HepG2 (cell line): ENCODE results near the gene PHACTR1.

Source experiments
- CBX5 ChIP-seq: sonication (generic); formaldehyde crosslinking; IDR thresholded peaks from 2 replicates; pipeline ENCODE4 v1.4.0; 2020; ENCODE audit warnings: missing genetic modification reagents, borderline replicate concordance
- NFYB ChIP-seq: sonication (generic); formaldehyde crosslinking; IDR thresholded peaks from 2 replicates; pipeline ENCODE4 v1.4.0; 2020; ENCODE audit warnings: missing genetic modification reagents
- PHF20 ChIP-seq: sonication (generic); formaldehyde crosslinking; IDR thresholded peaks from 2 replicates; pipeline ENCODE4 v1.5.0; 2020; ENCODE audit warnings: mild to moderate bottlenecking, missing genetic modification reagents
- TAF1 ChIP-seq: sonication (generic); formaldehyde crosslinking; IDR thresholded peaks from 2 replicates; pipeline ENCODE4 v1.4.0; 2020; ENCODE audit warnings: missing genetic modification reagents
- YY1 ChIP-seq: IDR thresholded peaks from 2 replicates; pipeline ENCODE4 v1.6.1; 2011; ENCODE audit warnings: low read length, low read depth, moderate library complexity, mild to moderate bottlenecking; ENCODE audit not compliant: insufficient read depth, insufficient replicate concordance
- ZFX ChIP-seq: sonication (generic); formaldehyde crosslinking; IDR thresholded peaks from 2 replicates; pipeline ENCODE4 v1.4.0; 2020; ENCODE audit warnings: mild to moderate bottlenecking, low read depth, missing genetic modification reagents, moderate library complexity
- ZNF292 ChIP-seq: sonication (generic); formaldehyde crosslinking; IDR thresholded peaks from 2 replicates; pipeline ENCODE4 v1.8.1; 2022; ENCODE audit warnings: mild to moderate bottlenecking, low read depth, missing genetic modification reagents, borderline replicate concordance
- ZNF589 ChIP-seq: sonication (generic); formaldehyde crosslinking; conservative IDR thresholded peaks from 2 replicates; pipeline ENCODE4 v1.8.0; 2022; ENCODE audit warnings: mild to moderate bottlenecking, moderate library complexity, missing genetic modification reagents
- ZNF777 ChIP-seq: sonication (generic); formaldehyde crosslinking; IDR thresholded peaks from 2 replicates; pipeline ENCODE4 v1.4.0; 2020; ENCODE audit warnings: missing genetic modification reagents
- ZNF792 ChIP-seq: IDR thresholded peaks from 2 replicates; pipeline ENCODE4 v1.6.1; 2016
- TF ChIP-seq, protein P1 (sequence below): conservative IDR thresholded peaks from 2 replicates; pipeline ENCODE4 v1.6.1; 2018; ENCODE audit warnings: missing genetic modification reagents
- TF ChIP-seq, protein P2 (sequence below): sonication (generic); formaldehyde crosslinking; IDR thresholded peaks from 2 replicates; pipeline ENCODE4 v1.5.1; 2020; ENCODE audit warnings: missing genetic modification reagents, mild to moderate bottlenecking, borderline replicate concordance
- TF ChIP-seq, protein P3 (sequence below): sonication (generic); formaldehyde crosslinking; IDR thresholded peaks from 2 replicates; pipeline ENCODE4 v1.5.0; 2020; ENCODE audit warnings: mild to moderate bottlenecking, missing genetic modification reagents, moderate library complexity
- TF ChIP-seq, protein P4 (sequence below): sonication (generic); formaldehyde crosslinking; IDR thresholded peaks from 2 replicates; pipeline ENCODE4 v1.8.0; 2022; ENCODE audit warnings: mild to moderate bottlenecking, missing genetic modification reagents; ENCODE audit not compliant: insufficient replicate concordance

DNA sequence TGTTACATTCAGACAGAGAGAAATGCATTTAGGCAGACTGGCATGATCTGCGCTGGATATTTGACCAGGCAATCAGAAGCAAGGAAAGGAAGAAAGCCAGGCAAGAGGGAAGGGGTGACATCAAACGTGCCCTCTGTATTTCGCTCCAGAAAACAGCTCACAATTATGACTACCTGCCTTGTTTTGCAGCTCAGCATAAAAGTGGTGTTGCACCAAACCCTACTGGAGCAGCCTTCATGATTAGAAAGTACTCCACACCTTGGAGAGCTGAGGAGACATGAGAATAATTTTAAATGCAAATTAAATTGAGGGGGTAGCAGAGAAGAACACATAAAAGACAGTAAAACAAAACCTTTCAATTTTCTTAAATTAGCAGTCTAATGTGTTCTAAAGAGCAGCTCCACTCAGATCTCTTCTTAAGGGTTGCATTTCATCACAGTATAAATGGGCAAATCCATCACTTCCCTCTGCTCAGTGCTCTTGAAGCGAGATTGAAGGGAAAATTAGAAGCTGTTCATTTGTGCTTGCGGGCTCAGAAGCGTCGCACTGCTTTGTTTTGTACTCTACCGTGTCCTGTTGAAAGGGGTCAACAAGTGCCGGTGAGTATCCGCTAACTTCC lies at the start of gene PHACTR1:
- TF ChIP-seq, protein P1, sequence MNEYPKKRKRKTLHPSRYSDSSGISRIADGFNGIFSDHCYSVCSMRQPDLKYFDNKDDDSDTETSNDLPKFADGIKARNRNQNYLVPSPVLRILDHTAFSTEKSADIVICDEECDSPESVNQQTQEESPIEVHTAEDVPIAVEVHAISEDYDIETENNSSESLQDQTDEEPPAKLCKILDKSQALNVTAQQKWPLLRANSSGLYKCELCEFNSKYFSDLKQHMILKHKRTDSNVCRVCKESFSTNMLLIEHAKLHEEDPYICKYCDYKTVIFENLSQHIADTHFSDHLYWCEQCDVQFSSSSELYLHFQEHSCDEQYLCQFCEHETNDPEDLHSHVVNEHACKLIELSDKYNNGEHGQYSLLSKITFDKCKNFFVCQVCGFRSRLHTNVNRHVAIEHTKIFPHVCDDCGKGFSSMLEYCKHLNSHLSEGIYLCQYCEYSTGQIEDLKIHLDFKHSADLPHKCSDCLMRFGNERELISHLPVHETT (CRISPR knock-in tag), result no peak
- TF ChIP-seq CBX5 (CRISPR knock-in tag) (no peak), ZNF777 (CRISPR knock-in tag) (no peak), NFYB (CRISPR knock-in tag) (no peak), YY1 (no peak), ZNF792 (CRISPR knock-in tag) (no peak), TAF1 (CRISPR knock-in tag) (no peak), ZNF589 (no peak), ZFX (CRISPR knock-in tag) (no peak), ZNF292 (no peak), PHF20 (CRISPR knock-in tag) (no peak)
- TF ChIP-seq, protein P2, sequence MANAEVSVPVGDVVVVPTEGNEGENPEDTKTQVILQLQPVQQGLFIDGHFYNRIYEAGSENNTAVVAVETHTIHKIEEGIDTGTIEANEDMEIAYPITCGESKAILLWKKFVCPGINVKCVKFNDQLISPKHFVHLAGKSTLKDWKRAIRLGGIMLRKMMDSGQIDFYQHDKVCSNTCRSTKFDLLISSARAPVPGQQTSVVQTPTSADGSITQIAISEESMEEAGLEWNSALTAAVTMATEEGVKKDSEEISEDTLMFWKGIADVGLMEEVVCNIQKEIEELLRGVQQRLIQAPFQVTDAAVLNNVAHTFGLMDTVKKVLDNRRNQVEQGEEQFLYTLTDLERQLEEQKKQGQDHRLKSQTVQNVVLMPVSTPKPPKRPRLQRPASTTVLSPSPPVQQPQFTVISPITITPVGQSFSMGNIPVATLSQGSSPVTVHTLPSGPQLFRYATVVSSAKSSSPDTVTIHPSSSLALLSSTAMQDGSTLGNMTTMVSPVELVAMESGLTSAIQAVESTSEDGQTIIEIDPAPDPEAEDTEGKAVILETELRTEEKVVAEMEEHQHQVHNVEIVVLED (CRISPR knock-in tag), result no peak
- TF ChIP-seq, protein P3, sequence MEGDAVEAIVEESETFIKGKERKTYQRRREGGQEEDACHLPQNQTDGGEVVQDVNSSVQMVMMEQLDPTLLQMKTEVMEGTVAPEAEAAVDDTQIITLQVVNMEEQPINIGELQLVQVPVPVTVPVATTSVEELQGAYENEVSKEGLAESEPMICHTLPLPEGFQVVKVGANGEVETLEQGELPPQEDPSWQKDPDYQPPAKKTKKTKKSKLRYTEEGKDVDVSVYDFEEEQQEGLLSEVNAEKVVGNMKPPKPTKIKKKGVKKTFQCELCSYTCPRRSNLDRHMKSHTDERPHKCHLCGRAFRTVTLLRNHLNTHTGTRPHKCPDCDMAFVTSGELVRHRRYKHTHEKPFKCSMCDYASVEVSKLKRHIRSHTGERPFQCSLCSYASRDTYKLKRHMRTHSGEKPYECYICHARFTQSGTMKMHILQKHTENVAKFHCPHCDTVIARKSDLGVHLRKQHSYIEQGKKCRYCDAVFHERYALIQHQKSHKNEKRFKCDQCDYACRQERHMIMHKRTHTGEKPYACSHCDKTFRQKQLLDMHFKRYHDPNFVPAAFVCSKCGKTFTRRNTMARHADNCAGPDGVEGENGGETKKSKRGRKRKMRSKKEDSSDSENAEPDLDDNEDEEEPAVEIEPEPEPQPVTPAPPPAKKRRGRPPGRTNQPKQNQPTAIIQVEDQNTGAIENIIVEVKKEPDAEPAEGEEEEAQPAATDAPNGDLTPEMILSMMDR (CRISPR knock-in tag), result no peak
- TF ChIP-seq, protein P4, sequence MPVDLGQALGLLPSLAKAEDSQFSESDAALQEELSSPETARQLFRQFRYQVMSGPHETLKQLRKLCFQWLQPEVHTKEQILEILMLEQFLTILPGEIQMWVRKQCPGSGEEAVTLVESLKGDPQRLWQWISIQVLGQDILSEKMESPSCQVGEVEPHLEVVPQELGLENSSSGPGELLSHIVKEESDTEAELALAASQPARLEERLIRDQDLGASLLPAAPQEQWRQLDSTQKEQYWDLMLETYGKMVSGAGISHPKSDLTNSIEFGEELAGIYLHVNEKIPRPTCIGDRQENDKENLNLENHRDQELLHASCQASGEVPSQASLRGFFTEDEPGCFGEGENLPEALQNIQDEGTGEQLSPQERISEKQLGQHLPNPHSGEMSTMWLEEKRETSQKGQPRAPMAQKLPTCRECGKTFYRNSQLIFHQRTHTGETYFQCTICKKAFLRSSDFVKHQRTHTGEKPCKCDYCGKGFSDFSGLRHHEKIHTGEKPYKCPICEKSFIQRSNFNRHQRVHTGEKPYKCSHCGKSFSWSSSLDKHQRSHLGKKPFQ (CRISPR knock-in tag), result no peak
